ENCODE results near the gene ADAMTS8.

Gene ADAMTS8

GRCh38 chr11:130475426-130476053 is 47.1 kb upstream of the ADAMTS8 start:
- no peak for TF ChIP-seq CTCF (IDR thresholded peaks at IDR 0.05; ENCODE audit: unreplicated experiment in 3 of 3)
- Mint-ChIP-seq H3K9me3 (no peaks in the 10 kb centered on the region), H3K4me1 (peaks cover 5% of the 10 kb centered on the region), H3K27ac (peak overlapping the region; percentile 26 to 86 (median 32)), H3K27me3 (ENCODE audit: low read depth) (no peaks in the 10 kb centered on the region), H3K36me3 (ENCODE audit: low read depth) (peaks cover 38% of the 10 kb centered on the region), H3K4me3 (peak overlapping the region in 1 of 3 experiments; percentile 11)

GRCh38 chr11:130474637-130475400 is 46.4 kb upstream of the ADAMTS8 start:
- Mint-ChIP-seq H3K4me1 (peaks cover 5% of the 10 kb centered on the region), H3K36me3 (ENCODE audit: low read depth) (peaks cover 41% of the 10 kb centered on the region), H3K4me3 (peak overlapping the region in 1 of 3 experiments; percentile 11), H3K9me3 (no peaks in the 10 kb centered on the region), H3K27ac (peak overlapping the region; percentile 26 to 49 (median 32)), H3K27me3 (ENCODE audit: low read depth) (no peaks in the 10 kb centered on the region)
- no peak for TF ChIP-seq CTCF (IDR thresholded peaks at IDR 0.05; ENCODE audit: unreplicated experiment in 3 of 3)

- H3K27ac Mint-ChIP-seq = peak overlapping the region in 1 of 3 experiments; percentile 26
- no peaks in the 10 kb centered on the region for H3K9me3 Mint-ChIP-seq
- no peak for TF ChIP-seq CTCF (IDR thresholded peaks at IDR 0.05; ENCODE audit: unreplicated experiment in 3 of 3)
- peaks cover 2% of the 10 kb centered on the region for H3K27me3 Mint-ChIP-seq (ENCODE audit: low read depth)
- H3K36me3 Mint-ChIP-seq (ENCODE audit: low read depth) = peaks cover 45% of the 10 kb centered on the region
- peaks cover 5% of the 10 kb centered on the region for H3K4me1 Mint-ChIP-seq
- no peak overlapping the region for H3K4me3 Mint-ChIP-seq
Observed at GRCh38 chr11:130473795-130474377, 45.5 kb upstream of the ADAMTS8 start.

GRCh38 chr11:130473056-130473794 is 44.8 kb upstream of the ADAMTS8 start:
- H3K36me3 Mint-ChIP-seq (ENCODE audit: low read depth) = peaks cover 47% of the 10 kb centered on the region
- peaks cover 3% of the 10 kb centered on the region for H3K27me3 Mint-ChIP-seq (ENCODE audit: low read depth)
- TF ChIP-seq CTCF (IDR thresholded peaks at IDR 0.05; ENCODE audit: unreplicated experiment in 3 of 3) = no peak
- H3K27ac Mint-ChIP-seq = no peak overlapping the region
- H3K4me1 Mint-ChIP-seq = peaks cover 5% of the 10 kb centered on the region
- H3K9me3 Mint-ChIP-seq = no peaks in the 10 kb centered on the region
- no peak overlapping the region for H3K4me3 Mint-ChIP-seq

GRCh38 chr11:130472434-130472961 is 44.1 kb upstream of the ADAMTS8 start:
- Mint-ChIP-seq H3K9me3 (no peaks in the 10 kb centered on the region), H3K36me3 (ENCODE audit: low read depth) (peaks cover 47% of the 10 kb centered on the region), H3K4me3 (no peak overlapping the region), H3K4me1 (peaks cover 5% of the 10 kb centered on the region), H3K27ac (no peak overlapping the region), H3K27me3 (ENCODE audit: low read depth) (peaks cover 3% of the 10 kb centered on the region)
- TF ChIP-seq CTCF (IDR thresholded peaks at IDR 0.05; ENCODE audit: unreplicated experiment in 3 of 3) = no peak
